ENCODE results near the gene ARHGEF18. TPM values are rescaled to one million over a fixed set of nuclear protein-coding genes. Genes with fewer than 3 reads are reported as not detected.
"Not testable (repeated sequence)": the region's sequence is repeated elsewhere in the genome, so short reads cannot be mapped to it uniquely, and the experiment has no call there.

Gene ARHGEF18
- total RNA-seq, 1 donor from 2014 or later, result 44.6 TPM

DNA sequence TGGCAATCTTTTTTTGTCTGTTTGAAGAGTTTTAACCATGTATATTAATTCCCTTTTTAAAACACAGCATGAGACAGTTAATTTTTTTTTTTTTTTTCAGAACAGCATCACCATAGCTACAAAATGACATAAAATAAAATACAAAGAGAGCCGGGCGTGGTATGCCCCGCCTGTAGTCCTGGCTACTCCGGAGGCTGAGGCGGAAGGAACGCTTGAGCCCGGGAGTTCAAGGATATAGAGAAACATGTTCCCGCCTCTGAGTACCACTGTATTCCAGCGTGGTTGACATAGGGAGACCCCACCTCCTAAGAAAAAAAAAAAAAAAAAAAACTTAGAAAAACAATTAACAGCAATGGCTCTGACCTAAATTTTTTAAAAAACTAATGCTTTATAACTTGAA, 44.5 kb upstream of the ARHGEF18 start:
- no peaks in the 10 kb centered on the region for H3K4me1 Mint-ChIP-seq (ENCODE audit: low read depth, unreplicated experiment)
- Histone ChIP-seq H3K27ac (ENCODE audit: low read depth, low read length) (no peak overlapping the region), H2AFZ (ENCODE audit: low read depth, low read length) (no peak overlapping the region), H3K36me3 (ENCODE audit: insufficient read depth, low read length) (no peaks in the 10 kb centered on the region), H3K4me1 (ENCODE audit: insufficient read depth, low read length) (no peaks in the 10 kb centered on the region), H3K4me2 (ENCODE audit: low read length) (no peak overlapping the region), H3K9ac (ENCODE audit: low read length) (no peak overlapping the region), H3K27me3 (ENCODE audit: insufficient read depth, low read length) (no peaks in the 10 kb centered on the region), H4K20me1 (ENCODE audit: insufficient read depth, low read length) (no peaks in the 10 kb centered on the region), H3K79me2 (ENCODE audit: insufficient read depth, low read length) (no peaks in the 10 kb centered on the region), H3K9me3 (ENCODE audit: insufficient read depth, low read depth, low read length) (no peaks in the 10 kb centered on the region), H3K4me3 (ENCODE audit: insufficient read depth, low read depth, low read length) (no peak overlapping the region)
- no peak overlapping the region for H3K4me3 Mint-ChIP-seq (ENCODE audit: unreplicated experiment)
- H3K36me3 Mint-ChIP-seq (ENCODE audit: low read depth, unreplicated experiment), result no peaks in the 10 kb centered on the region
- no peaks in the 10 kb centered on the region for H3K9me3 Mint-ChIP-seq (ENCODE audit: unreplicated experiment)
- DNase-seq (ENCODE audit: low read depth) (no peak), FAIRE-seq (no peak)
- no peak overlapping the region for H3K27ac Mint-ChIP-seq (ENCODE audit: unreplicated experiment)
- TF ChIP-seq, protein P1, sequence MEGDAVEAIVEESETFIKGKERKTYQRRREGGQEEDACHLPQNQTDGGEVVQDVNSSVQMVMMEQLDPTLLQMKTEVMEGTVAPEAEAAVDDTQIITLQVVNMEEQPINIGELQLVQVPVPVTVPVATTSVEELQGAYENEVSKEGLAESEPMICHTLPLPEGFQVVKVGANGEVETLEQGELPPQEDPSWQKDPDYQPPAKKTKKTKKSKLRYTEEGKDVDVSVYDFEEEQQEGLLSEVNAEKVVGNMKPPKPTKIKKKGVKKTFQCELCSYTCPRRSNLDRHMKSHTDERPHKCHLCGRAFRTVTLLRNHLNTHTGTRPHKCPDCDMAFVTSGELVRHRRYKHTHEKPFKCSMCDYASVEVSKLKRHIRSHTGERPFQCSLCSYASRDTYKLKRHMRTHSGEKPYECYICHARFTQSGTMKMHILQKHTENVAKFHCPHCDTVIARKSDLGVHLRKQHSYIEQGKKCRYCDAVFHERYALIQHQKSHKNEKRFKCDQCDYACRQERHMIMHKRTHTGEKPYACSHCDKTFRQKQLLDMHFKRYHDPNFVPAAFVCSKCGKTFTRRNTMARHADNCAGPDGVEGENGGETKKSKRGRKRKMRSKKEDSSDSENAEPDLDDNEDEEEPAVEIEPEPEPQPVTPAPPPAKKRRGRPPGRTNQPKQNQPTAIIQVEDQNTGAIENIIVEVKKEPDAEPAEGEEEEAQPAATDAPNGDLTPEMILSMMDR (IDR thresholded peaks at IDR 0.05; ENCODE audit: insufficient read depth, low read depth, low read length), result no peak
- TF ChIP-seq EZH2 (IDR thresholded peaks at IDR 0.05; ENCODE audit: insufficient read depth, low read length), result no peak
- peaks cover 9% of the 10 kb centered on the region for H3K27me3 Mint-ChIP-seq (ENCODE audit: low read depth, unreplicated experiment)

DNA sequence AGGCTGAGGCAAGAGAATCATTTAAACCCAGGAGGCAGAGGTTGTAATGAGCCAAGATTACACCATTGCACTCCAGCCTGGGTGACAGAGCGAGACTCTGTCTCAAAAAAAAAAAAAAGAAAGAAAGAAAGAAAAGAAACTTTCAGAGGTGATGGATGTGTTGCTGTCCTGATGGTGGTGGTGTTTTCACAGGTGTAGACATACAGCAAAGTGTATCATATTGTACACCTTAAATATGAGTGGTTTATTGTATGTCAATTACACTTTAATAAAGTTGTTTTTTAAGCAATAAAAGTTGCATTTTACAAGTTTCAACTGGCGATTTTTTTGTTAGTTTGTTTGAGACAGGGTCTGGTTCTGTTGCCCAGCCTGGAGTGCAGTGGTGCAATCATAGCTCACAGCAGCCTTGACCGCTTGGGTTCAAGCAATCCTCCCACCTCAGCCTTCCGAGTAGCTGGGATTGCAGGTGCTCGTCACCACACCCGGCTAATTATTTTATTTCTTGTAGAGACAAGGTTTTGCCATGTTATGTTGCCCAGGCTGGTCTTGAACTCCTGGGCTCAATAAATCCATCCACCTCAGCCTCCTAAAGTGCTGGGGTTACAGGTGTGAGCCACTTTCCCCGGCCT, 41.0 kb upstream of the ARHGEF18 start:
- Histone ChIP-seq H3K9ac (ENCODE audit: low read length) (no peak overlapping the region), H3K4me3 (ENCODE audit: insufficient read depth, low read depth, low read length) (no peak overlapping the region), H2AFZ (ENCODE audit: low read depth, low read length) (no peak overlapping the region), H3K79me2 (ENCODE audit: insufficient read depth, low read length) (no peaks in the 10 kb centered on the region), H3K4me2 (ENCODE audit: low read length) (no peak overlapping the region), H3K4me1 (ENCODE audit: insufficient read depth, low read length) (no peaks in the 10 kb centered on the region), H3K27ac (ENCODE audit: low read depth, low read length) (no peak overlapping the region), H3K27me3 (ENCODE audit: insufficient read depth, low read length) (no peaks in the 10 kb centered on the region), H3K36me3 (ENCODE audit: insufficient read depth, low read length) (no peaks in the 10 kb centered on the region), H4K20me1 (ENCODE audit: insufficient read depth, low read length) (no peaks in the 10 kb centered on the region), H3K9me3 (ENCODE audit: insufficient read depth, low read depth, low read length) (no peaks in the 10 kb centered on the region)
- no peaks in the 10 kb centered on the region for H3K9me3 Mint-ChIP-seq (ENCODE audit: unreplicated experiment)
- no peak for DNase-seq (ENCODE audit: low read depth)
- no peak overlapping the region for H3K27ac Mint-ChIP-seq (ENCODE audit: unreplicated experiment)
- peaks cover 5% of the 10 kb centered on the region for H3K27me3 Mint-ChIP-seq (ENCODE audit: low read depth, unreplicated experiment)
- TF ChIP-seq, protein P1 (IDR thresholded peaks at IDR 0.05; ENCODE audit: insufficient read depth, low read depth, low read length), result no peak
- no peaks in the 10 kb centered on the region for H3K4me1 Mint-ChIP-seq (ENCODE audit: low read depth, unreplicated experiment)
- FAIRE-seq, result no peak
- no peak overlapping the region for H3K4me3 Mint-ChIP-seq (ENCODE audit: unreplicated experiment)
- no peaks in the 10 kb centered on the region for H3K36me3 Mint-ChIP-seq (ENCODE audit: low read depth, unreplicated experiment)

DNA sequence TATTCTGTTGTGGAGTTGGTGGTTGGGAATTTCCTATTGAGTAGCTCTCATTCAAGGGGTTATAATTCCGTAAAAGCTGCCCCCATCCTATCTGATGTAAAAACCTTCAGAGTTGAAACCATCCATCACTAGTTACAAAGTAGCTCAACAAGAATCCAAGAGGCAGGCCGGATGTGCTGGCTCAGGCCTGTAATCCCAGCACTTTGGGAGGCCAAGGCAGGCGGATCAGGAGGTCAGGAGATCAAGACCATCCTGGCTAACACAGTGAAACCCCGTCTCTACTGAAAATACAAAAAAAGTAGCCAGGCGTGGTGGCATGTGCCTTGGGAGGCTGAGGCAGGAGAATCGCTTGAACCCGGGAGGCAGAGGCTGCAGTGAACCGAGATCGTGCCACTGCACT, 40.4 kb upstream of the ARHGEF18 start:
- not testable (repeated sequence) for H3K27me3 ChIP-seq (ENCODE audit: insufficient read depth, low read length); H3K4me2 ChIP-seq (ENCODE audit: low read length); H3K4me3 Mint-ChIP-seq (ENCODE audit: unreplicated experiment); H3K4me3 ChIP-seq (ENCODE audit: insufficient read depth, low read depth, low read length); H3K9me3 Mint-ChIP-seq (ENCODE audit: unreplicated experiment); FAIRE-seq; DNase-seq (ENCODE audit: low read depth); H3K27ac Mint-ChIP-seq (ENCODE audit: unreplicated experiment); H3K27me3 Mint-ChIP-seq (ENCODE audit: low read depth, unreplicated experiment); H3K4me1 ChIP-seq (ENCODE audit: insufficient read depth, low read length); H3K4me1 Mint-ChIP-seq (ENCODE audit: low read depth, unreplicated experiment); H3K36me3 Mint-ChIP-seq (ENCODE audit: low read depth, unreplicated experiment); H3K79me2 ChIP-seq (ENCODE audit: insufficient read depth, low read length); H3K36me3 ChIP-seq (ENCODE audit: insufficient read depth, low read length); H3K9me3 ChIP-seq (ENCODE audit: insufficient read depth, low read depth, low read length); H2AFZ ChIP-seq (ENCODE audit: low read depth, low read length); H3K27ac ChIP-seq (ENCODE audit: low read depth, low read length); H3K9ac ChIP-seq (ENCODE audit: low read length); H4K20me1 ChIP-seq (ENCODE audit: insufficient read depth, low read length)
